ENCODE measurements around the gene DNAJB12.
A peak's percentile ranks its signal among the peaks of the same experiment; 100 is the strongest.
"Not testable (repeated sequence)": the region's sequence is repeated elsewhere in the genome, so short reads cannot be mapped to it uniquely, and the experiment has no call there.

Gene DNAJB12

DNA sequence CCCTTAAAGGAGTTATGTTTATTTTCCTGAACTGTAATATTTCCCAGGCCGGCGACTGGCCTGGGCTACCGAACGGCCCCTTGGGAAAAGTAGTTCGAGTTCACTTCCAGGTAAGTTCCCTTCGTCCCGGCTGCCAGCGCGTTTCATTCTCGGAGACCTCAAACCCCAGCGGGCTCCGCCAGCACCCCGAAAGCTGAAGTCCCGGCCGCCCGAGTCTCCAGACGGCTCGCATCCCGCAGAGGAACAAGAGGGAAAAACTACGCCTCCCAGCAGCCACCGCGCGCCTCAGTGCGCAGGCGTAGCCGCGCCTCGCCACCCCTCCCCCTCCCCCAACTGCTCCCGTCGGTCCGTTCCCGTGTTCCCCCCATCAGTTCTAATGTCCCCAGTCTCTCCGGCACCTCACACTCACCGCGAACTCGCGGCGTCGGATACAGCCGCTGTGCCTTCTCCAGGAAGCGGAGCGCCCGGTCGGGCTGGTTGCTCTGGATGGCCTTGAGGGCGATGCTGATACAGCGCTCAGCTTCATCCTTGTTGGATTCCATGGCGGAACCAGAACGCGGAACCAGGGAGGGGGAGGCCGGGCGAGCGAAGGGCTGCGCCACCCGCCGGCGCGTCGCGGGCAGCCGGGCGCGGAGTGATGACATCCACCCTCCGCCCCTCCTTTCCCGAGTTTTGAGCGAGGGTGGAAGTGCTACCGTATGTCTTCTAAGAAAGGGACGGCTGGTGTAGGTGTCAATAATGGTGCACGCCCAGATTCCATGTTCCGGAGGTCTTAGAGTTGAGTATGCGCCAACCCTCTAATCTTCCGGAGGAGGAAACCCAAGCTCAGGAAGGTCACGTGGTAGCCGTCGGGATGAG lies at the start of gene DNAJB12:
Gene DNAJB12, minus strand, starts transcription at position 564 of the 858 bp plus-strand sequence. Its CDS starts 22 bp downstream, at position 542.
- peak; percentile 97 for DNase-seq (ENCODE audit: low read depth, low spot score)

DNA sequence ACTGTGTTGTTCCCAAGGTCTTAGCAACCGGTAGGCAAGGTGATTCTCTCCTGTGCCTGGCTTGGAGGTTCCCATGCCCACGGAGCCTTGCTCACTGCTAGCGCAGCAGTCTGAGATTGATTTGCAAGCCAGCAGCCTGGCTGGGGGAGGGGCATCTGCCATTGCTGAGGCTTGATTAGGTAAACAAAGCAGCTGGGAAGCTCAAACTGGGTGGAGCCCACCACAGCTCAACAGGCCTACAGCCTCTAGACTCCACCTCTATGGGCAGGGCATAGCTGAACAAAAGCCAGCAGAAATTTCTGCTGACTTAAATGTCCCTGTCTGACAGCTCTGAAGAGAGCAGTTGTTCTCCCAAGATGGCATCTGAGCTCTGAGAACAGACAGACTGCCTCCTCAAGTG lies 40.9 kb upstream of the DNAJB12 start:
- DNase-seq (ENCODE audit: low read depth, low spot score) = not testable (repeated sequence)

DNA sequence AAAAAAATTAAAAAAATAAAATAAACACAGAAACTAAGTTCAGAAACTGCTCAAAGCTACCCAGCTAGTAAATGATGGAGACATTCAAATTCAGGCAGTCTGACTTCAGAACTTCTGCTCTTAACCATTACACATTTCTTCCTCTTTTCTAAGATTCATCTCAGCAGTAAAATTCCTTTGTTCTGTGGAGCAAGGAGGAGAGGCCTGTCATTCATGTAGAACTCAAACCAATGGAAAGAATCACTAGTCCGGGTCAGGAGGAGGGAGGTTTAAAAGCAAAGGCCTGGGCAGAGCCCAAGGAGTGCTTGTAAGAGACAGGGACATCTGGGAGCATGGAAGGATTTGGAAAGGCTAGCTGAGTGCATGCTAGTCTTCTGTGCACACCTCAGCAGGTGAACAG lies 37.9 kb upstream of the DNAJB12 start:
- no peak for DNase-seq (ENCODE audit: low read depth, low spot score)

DNA sequence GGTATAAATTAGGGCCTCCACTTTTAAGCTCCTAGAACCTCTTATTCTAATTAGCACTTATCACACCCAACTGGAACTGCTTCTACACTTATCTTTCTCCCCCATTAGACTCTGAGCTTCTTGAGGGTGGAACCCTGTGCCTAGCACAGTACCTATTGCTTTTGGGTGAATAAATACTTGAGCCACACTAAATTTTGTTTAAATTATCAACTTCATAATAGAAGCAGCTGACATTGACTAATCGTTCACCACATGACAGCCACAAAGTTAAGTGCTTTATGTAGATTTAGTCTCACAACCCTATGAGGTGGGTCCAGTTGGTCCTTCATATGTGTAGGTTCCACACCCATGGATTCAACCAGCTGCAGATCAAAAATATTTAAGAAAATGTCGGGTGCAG lies 36.0 kb upstream of the DNAJB12 start:
- DNase-seq (ENCODE audit: low read depth, low spot score) = no peak

DNA sequence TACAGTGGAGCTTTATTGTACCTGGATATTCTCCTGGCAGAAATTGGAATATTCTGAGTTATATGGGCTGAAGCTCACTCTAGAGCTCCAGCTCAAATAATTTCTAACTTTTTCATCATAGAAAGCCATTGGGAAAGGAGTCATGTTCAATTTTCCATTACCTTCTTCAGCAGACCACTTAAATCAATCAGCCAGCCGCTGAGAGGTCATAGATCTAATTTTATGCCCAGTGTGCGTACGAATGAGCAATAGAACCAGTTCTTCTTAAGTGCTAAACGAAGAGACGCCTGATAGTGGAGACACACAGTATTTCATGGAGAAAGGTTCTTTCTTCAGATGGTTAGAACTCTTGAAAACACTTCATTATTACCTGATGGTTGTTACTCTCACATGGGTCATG lies 35.0 kb upstream of the DNAJB12 start:
- DNase-seq (ENCODE audit: low read depth, low spot score) = no peak

DNA sequence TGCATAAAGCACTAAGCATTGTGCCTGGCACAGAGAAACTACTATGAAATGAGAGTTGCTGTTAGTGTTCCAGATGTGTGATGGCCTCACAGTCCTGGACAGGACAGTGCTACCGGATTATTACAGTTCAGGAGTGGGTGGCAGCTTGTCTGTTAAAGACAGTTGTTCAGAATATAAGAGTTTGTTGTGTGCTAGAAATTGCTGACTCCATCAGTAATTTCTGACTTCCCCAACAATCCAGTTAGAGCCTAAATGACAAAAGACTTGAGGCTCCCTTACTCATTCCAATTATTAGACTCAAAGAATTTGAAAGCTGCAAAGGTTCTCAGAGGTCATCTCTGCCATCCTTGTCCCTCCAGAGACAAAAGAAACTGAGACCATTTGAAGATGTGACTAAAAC lies 34.3 kb upstream of the DNAJB12 start:
- no peak for DNase-seq (ENCODE audit: low read depth, low spot score)

DNA sequence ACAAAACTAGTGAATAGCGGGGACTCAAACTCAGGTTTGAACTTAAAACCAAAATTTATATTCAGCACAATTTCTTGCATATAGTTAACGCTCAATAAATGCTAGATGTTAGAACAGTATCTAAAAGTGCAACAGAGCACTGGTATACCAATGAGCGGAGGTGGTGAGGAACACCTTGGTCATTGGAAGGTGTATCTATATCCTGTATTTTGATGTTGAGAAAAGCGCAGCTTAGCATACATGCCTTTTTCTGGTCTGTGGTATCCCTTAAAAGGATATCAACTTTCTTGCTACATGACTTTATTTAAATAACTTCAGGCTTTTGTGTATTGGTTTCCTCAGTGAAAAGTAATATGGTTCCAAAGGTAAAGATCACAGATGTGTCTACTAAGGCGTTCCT lies 33.3 kb upstream of the DNAJB12 start:
- DNase-seq (ENCODE audit: low read depth, low spot score) = no peak

DNA sequence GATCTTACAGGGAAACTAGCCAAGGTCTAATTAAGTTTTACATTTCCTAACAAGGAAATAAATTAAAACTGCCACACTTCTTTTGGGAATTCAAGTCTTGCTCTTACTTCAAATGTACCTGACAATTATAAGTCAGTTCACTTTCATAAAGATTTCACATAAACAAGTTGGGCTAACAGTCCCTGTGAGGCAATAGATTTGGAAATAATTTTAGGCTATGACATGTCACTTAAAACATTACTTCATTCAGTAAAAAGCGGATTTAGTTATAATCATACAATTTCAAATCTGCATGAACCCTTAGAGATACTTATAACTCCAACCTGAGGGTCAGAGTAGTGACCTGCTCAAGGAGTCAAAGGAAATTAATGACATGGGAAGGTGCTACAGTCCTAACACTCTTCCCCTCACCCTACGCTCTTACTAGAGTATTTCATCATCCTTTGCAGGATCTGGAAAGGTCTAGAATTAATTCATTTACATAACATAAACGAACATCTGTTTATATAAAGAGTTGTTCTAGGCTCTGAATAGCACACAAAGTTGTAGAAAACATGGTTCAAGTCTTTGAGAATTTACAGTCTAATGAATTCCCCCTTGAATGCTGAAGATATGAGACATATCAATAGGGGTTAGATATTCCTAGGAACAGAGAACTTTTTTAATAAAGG lies 32.3 kb upstream of the DNAJB12 start:
- DNase-seq (ENCODE audit: low read depth, low spot score) = no peak

DNA sequence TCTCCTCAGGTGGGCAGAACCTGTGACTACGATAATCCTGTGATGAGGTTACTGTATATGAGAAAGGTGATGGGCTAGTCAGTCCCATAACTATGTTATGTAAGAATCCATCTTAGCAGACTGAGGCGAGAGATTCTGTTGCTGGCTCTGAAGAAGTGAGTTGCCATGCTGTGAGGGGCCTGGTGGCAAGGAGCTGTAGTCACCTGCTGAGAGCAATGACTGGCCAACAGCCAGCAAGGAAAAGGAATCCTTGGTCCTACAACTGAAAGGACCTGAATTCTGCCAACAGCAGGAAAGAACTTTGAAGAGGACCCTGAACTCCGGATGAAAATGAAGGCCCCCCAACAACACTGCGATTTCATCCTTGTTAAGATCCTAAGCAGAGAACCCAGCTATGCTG lies 31.0 kb upstream of the DNAJB12 start:
- no peak for DNase-seq (ENCODE audit: low read depth, low spot score)

DNA sequence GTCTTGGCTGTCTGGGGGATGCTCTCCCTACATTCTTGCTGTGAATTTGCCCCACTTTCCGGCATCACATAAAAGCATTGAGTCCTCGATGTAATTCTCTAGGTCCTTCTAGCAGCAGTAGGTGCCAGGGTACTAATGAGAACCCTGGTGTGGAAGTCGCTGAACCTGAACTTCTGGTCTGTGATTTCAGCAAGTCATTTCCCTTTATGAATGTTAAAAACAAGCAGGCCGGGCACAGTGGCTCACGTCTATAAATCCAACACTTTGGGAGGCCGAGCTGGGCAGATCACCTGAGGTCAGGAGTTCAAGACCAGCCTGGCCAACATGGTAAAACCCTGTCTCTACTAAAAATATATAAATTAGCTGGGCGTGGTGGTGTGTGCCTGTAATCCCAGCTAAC lies 30.3 kb upstream of the DNAJB12 start:
- not testable (repeated sequence) for DNase-seq (ENCODE audit: low read depth, low spot score)

DNA sequence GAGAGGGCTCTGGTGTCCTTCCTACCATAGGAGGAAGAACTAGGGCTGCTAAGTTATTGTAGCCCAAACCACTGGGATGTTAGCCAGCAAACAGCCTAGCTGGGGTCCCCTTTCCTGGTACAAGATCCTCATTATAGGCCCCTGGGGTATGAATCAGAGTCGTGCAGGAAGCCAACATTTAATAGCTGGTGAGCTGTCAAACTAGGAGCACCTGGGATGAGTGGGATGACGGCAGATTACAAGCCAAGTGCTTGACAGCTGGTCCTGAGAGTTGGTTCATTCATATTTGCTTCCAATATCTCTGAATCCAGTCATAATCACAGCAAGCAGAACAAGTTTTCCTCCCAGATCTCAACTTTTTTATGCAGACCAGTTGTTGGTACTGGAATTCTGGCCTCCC lies 25.1 kb upstream of the DNAJB12 start:
- DNase-seq (ENCODE audit: low read depth, low spot score) = no peak

DNA sequence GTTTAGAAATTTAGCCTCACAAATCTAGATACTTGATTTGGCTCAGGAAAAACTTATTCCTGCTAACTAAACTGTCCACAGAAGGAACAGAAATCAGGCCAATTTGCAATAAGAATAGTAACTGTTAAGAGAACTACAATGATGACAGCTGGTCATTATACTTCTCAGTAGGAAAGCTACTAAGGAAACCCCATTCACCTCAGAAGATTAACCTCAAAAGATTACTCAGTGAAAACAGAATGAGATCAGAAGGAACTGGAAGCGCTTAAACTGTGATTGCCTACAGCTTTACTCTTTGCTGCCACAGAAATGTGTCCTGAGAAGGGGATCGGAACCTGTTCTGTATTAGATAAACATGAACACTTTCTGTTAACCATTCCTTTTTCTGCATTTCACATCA lies 24.3 kb upstream of the DNAJB12 start:
- no peak for DNase-seq (ENCODE audit: low read depth, low spot score)

DNA sequence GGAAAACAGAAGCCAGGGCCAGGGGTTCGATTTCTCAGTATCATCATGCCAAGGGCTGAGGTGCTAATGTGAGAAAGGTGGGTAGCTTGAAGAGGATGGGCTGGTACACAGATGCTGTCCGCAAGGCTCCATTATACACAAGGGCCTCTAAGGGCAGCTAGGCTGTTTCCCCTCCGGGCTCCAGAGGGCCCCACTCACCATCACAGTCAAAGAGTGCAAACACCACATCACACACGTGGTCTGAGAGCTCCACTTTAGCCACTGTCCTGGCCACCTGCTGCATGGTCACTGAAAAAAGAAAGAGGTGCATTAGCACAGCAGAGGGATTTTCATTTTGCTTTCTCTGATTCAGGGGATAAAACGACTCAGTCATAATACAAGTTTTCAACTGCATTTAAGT lies 20.9 kb upstream of the DNAJB12 start:
- DNase-seq (ENCODE audit: low read depth, low spot score) = no peak

DNA sequence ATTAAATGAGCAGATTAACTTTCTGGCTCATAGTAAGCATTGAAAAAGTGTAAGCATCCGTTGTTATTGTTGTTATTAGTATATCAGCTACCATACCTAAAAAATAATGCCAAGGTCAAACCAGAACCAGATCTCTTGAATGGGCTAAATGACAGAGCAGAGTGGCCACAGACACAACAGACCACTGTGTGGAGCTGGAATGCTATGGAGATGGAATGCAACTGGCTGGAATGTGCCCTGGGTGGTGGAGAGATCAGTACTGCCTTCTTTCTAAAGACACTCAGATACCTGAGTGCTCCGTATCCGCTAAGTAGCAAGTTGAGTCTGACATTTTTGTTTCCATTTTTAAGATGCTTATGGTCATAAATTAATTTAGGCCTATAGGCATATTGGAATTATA lies 20.5 kb upstream of the DNAJB12 start:
- DNase-seq (ENCODE audit: low read depth, low spot score) = no peak

DNA sequence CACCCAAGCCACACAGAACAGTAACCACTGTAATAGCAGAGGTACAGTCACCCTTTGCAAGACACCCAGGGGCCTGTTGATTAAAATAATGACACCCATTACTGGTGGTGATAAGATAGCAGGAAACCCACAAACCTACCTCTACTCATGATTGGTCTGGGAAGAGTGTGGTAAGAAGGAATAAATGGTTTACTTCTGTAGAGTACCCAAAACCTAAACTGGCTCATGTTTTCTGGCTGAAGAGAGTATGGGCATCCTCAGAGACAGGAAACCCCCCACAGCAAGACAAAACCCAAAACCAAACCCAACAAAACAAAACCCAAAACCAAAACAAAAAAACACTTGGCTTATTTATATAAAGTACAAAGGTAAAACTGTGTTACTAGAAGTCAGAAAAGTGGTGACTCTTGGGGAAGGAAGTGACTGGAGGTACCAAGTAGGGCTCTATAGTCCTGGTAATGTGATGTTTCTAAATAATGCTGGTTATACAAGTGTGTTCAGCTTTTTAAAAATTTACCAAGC lies 15.5 kb upstream of the DNAJB12 start:
- no peak for DNase-seq (ENCODE audit: low read depth, low spot score)

DNA sequence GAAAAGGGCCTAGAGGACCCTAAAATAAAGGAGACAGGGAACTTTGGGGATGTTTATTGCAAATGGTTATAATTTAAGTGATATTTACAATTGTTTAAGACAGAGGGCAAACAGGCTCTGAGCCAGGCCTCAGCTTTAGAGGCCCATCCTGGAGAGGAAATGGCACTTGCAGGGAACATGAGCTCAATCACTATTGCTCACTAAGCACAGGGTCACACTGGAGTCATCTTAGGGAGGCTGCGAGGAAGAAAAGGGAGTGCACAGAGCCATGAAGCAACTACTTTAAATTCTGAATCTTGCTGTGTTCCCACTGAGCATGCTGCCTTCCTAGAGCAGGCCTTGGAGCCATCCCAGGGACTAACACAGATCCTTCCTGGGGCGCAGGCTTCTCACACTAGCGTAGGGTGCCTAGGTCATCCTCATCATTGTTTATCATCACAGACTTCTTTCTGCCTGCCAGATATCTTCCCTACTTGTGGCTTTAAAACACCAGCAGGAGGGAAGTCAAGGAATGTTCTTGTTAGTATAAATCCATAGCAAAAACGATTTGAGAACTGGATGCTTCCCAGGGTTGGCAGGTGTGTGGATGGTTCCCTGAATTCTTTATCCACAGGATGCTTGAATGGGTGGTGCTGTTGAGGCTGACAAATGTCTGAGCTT lies 12.7 kb upstream of the DNAJB12 start:
- DNase-seq (ENCODE audit: low read depth, low spot score) = no peak

DNA sequence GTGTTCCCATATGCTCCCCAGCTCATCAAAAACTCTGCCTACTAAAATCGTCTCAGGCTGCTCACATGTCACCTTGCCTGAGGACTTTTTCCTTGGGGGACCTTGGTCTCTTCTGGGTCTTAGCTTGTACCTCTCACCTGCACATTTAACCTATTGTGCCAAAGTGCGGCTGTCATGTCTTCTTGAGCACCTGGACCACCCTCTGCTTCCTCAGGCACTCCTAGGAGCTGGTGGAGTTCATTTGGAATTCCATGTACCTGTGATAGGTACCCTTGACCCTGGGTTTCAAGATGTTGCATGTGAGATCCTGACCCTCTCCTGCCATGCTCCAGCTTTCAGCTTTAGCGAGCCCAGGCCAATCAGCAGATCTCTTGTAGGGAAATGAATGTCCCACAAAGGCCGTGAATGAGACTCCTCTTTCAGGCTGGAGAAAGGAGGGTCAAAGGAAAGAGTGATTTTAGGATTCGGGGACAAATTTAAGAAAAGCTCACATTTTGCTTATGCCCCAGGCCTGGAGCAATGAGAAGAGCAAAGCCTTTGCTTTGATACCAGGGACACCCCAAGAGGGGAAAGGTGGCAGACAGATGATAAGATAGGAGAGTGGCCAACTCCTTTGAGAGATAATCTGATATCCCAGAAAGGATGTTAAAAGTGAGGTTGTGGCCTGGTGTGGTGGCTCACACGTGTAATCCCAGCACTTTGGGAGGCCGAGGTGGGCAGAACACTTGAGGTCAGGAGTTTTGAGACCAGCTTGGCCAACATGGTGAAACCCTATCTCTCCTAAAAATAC lies 10.6 kb upstream of the DNAJB12 start:
- DNase-seq (ENCODE audit: low read depth, low spot score) = no peak

DNA sequence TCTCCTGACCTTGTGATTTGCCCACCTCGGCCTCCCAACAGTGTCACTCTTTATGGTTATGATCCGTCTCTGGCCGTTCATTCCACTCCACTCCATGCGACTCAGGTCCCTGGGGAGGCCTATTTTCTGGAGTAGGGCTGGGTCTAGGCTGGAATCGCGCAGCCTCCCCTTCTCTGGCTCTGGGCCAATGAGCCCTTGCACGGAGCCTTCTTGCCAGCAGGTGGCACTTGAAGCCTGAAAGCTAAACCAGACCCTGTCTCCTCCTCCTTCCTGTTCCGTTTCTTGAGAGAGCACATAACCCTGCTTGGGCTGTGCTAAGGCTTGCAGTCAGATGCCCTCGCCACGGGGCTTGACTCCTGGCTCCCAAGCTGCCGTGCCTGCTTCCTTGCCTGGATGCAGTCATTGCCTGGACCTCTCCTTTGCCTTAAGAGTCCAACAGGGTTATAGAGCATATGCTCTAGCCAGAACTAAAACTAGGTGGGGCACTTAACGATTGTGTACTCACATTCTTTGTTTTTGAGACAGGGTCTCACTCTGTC lies 9.6 kb upstream of the DNAJB12 start:
- DNase-seq (ENCODE audit: low read depth, low spot score) = peak; percentile 85

DNA sequence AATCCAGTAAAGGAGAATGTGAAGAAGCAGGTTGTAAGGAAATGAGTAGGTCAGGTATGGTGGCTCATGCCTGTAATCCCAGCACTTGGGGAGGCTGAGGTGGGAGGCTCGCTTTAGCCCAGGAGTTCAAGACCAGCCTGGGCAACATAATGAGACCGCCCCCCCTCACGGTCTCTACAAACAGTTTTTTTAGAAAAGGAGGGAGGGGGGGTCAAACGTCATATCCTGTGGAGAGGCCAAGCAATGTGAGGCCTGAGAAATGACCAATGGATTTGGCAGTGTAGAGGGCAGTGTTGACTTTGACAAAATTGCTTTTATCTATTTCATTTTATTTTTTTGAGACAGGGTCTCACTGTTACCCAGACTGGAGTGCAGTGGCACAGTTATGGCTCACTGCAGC lies 2.3 kb upstream of the DNAJB12 start:
- DNase-seq (ENCODE audit: low read depth, low spot score) = no peak

DNA sequence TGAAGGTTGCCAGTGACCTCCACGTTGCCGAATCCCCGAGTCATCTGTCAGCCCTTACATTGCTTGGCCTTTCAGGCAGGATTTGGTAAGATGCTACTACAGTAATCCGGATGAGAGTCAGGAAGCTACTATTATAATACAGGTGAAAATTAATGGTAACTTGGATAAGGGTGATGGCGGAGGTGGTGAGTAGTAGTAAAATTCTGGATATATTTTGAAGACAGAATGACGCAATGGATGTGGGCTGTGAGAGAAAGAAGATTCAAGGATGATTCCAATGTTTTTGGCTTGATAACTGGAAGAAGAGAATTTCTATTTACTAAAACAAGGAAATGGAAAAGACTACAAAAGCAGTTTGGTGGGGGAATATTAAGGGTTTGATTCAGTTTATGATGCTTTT lies 1.4 kb upstream of the DNAJB12 start:
- DNase-seq (ENCODE audit: low read depth, low spot score) = no peak

DNA sequence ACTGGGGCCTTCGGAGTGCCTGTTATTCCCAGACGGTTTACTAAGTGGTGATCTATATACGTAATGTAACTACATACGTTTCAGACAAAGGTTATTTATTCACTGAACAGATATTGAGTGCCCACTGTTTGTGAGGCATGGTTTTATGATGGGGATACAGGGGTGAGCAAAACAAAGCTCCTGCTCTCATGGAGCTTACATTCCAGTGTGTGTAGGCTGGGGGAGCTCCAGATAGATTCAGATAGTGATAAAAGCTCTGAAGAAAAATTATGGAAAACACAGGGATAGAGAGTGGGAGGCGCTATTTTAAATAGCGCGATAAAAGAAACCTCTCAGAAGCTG lies 466 bp upstream of the DNAJB12 start:
- no peak for DNase-seq (ENCODE audit: low read depth, low spot score)

DNA sequence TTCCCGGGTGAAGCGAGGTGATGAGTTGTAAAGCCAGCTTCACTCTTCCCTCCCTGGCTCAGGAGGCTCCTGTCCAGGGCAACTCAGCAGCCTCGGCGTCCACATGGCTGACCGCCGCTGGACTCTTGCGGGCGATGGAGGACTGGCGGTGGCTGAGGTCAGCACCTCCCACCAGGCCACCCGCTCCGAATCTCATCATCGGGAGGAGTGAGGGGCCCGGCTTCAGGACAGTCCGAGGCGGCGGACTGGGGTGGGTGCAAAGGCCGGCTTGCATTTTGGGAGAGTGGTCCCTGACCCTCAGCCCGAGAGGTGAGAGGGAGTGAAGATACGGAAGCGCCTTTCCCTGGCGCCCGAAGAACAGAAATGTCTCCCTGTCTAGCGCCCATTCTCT lies 759 bp downstream of the DNAJB12 start:
- no peak for DNase-seq (ENCODE audit: low read depth, low spot score)
